Measurements from ENCODE around the gene ALOX12.

GRCh38 chr17:7022781-7023571, 27.1 kb downstream of the ALOX12 start, which contains the start of gene BCL6B:
- TF ChIP-seq REST (IDR thresholded peaks at IDR 0.05; ENCODE audit: low read depth) (no peak), TAF1 (IDR thresholded peaks at IDR 0.05; ENCODE audit: low read depth) (no peak), MAX (IDR thresholded peaks at IDR 0.05) (no peak), YY1 (IDR thresholded peaks at IDR 0.05; ENCODE audit: low read depth) (no peak), CEBPB (IDR thresholded peaks at IDR 0.05) (no peak), EP300 (IDR thresholded peaks at IDR 0.05; ENCODE audit: borderline replicate concordance) (no peak), FOXM1 (IDR thresholded peaks at IDR 0.05; ENCODE audit: borderline replicate concordance, low read depth) (no peak), RAD21 (IDR thresholded peaks at IDR 0.05; ENCODE audit: low read depth) (no peak)
